MM.1S (cell line): Measurements from ENCODE around the gene FARS2.

Source experiments
- EZH2 ChIP-seq: fragments of 300-600 bp; sonication (generic); optimal IDR thresholded peaks from 2 replicates; pipeline ENCODE3; 2017; ENCODE audit warnings: low read depth, mild to moderate bottlenecking, antibody characterized with exemption, low read length, mixed read lengths
- TF ChIP-seq, protein P1 (sequence below): fragments of 300-600 bp; sonication (generic); IDR thresholded peaks from 2 replicates; pipeline ENCODE4 v1.5.1; 2016; ENCODE audit warnings: antibody characterized with exemption, low read length, mixed read lengths

DNA sequence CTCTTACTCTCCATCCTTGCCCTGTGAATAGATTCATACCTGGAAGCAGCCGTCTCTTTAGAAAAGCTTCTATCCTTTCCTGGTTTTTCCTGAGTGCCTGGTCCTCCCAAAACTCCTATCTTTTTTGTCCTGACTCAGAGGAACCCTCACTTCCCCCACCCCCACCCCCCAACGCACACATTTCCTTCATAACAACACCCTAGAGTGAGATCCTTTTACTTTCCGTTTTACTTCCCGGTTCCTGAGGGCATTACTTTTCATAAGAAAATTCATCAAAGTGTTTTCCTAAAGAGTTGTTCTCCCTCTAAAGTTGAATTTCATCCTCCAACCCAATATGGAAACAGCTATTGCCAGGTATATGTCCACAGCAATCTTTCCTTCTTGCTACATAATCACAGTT is 418.4 kb downstream of the FARS2 start:
- TF ChIP-seq, protein P1, sequence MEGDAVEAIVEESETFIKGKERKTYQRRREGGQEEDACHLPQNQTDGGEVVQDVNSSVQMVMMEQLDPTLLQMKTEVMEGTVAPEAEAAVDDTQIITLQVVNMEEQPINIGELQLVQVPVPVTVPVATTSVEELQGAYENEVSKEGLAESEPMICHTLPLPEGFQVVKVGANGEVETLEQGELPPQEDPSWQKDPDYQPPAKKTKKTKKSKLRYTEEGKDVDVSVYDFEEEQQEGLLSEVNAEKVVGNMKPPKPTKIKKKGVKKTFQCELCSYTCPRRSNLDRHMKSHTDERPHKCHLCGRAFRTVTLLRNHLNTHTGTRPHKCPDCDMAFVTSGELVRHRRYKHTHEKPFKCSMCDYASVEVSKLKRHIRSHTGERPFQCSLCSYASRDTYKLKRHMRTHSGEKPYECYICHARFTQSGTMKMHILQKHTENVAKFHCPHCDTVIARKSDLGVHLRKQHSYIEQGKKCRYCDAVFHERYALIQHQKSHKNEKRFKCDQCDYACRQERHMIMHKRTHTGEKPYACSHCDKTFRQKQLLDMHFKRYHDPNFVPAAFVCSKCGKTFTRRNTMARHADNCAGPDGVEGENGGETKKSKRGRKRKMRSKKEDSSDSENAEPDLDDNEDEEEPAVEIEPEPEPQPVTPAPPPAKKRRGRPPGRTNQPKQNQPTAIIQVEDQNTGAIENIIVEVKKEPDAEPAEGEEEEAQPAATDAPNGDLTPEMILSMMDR, result no peak
- TF ChIP-seq EZH2, result no peak
